Measurements from ENCODE around the gene ST3GAL3.

The ST3GAL3 gene

DNA sequence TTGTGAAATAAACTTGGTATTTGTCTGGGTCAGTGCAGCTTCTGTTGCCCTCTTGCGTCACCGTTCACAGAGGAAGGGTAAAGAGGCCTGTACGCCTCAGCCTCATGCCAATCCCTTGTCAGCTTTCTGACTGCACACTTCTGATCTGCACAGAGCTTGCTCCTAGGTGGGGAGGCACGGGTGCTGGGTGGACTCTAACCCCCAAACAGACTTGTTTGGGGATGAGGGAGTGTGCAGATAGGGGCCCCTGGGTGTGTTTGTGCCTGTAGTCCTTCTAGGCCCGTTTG is 270.9 kb downstream of the ST3GAL3 start:
- no peak for DNase-seq (ENCODE audit: low read depth in 1 of 2, low spot score in 1 of 2)

DNA sequence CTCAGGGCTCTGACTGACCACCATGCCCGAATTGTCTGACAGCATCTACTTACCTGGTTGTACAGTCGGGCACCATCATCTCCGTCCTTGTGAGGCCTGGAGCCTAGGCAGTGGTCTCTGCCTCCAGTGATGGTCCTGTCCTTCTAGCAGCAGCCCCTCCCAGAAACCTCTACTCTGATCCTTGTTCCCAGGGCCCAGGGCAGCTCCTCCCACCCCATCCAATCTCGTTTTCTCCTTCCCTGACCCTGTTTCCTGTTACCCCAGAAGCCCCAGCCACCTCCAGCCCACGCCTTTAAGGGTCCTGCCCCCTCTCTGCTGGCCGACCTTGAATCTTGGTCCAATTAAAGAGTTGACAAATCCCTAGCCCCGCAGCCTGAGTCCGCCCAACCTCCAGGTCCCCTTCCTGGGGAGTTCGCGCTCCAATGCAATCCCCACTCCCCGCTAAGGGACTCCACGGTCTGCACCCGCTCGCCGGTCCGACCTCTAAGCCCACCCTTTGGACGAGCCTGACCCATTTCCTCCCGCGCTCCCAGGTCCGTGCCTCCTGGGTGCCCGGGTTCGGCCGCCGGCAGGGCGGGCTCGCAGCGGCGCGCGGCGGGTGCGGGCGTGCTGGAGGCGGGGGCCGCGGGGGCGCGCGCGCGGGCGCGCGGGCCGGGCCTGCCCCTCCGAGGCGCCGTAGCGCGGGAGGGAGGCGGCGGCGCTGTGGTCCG is 271.4 kb downstream of the ST3GAL3 start, which contains the start of gene B4GALT2:
B4GALT2 (plus strand) TSS at position 660 of the 710 bp plus-strand sequence. CDS start 1,951 bp downstream, outside the sequence.
- no peak for DNase-seq (ENCODE audit: low read depth in 1 of 2, low spot score in 1 of 2)

DNA sequence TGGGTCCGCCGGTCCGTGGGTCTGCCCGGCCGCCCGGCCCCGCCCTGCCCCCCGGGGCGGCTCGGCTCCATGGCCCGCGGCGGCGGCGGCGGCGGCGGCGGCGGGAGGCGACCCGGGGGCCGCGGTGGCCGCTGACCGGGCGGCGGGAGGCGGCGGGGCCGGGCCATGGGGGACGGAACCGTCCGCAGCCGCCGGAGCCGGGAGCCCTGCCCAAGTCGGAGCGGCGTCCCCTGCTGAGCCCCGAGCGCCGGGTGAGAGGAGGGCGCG is 271.9 kb downstream of the ST3GAL3 start:
- no peak for DNase-seq (ENCODE audit: low read depth in 1 of 2, low spot score in 1 of 2)

DNA sequence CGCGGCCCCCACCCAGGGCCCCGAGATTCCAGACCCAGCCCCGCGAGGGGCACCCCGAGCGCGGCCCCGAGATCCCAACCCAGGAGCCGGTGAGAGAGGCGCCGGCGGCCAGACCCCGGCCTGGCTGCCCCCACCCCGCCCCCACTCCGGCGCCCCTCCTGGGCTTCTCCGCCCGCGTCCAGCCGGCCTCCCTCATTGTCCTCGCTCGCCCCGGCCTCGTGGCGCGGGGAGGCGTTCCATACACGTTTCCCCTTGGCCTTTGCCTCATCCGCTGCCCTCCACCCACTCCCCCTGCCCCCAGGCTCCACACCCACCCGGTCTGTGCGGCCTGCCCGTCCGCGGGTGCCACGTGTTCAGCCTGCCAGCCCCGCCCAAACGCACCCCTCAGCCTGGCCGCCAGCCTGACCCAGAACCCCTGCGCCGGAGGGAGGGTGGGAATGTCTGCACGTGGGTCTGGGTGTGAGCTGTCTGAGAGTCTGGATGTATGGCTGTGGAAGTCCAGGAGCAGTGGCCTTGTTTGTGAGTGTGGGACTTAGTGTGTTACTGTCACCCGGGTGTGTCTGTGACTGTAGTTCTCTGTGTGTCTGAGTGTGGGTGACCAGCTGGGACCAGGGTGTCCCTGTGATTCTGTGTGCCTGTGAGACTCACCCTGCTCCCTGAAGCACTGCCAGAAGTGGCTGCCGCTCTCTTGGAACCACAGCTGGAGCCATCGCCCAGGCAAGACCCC is 272.4 kb downstream of the ST3GAL3 start:
- no peak for DNase-seq (ENCODE audit: low read depth in 1 of 2, low spot score in 1 of 2)

DNA sequence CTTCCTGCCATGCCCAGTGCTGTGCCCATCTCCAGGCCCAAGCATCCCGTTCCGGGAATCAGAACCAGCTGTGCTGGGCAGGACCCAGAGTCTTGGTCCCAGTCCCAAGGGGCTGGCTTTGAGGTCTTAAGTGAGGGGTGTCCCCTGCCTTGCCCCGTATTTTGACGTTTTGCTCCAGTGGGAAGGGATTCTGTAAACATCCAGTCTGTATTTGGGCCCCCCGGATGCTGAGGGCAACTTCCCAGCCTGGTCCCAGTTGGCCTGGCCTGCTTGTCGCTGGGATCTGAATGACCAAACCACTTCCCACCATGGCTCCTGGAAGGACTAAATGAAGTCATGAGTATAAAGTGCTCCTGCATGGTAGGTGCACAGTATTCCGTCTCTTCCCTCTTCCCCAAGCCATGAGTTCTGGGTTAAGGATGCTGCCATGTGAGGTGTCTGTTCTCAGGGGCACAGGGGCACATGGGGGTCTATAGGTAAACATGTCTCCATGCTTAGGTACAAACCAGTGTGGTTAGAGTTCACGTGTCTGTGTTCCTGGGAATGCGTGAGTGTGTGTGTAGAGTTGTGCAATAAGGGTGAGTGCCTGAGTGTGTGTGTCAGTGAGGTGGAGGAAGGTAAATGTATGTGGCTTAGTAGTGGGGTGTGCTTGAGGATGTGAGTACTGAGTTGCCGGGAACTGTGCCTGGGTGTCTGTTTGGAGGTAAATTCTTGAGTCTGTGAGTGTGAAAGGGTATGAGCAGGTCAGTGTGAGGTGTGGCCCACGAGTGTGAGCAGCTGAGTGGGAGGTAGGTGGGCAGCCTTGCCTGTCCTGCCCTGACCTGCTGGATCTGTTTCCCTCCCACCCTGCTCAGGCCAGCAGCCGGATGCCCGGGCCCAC is 273.2 kb downstream of the ST3GAL3 start:
- DNase-seq (ENCODE audit: low read depth in 1 of 2, low spot score in 1 of 2) = no peak

Measured in stimulated activated CD4-positive, alpha-beta T cell treated with anti-CD3 and anti-CD28 coated beads, Interleukin-15, amount 100 ng/mL, for 1 hour (primary cell).